ENCODE measurements around the gene SMAD5.

Gene SMAD5

GRCh38 chr5:136108180-136108611, 24.4 kb upstream of the SMAD5 start:
- no peaks in the 10 kb centered on the region for H3K27me3 ChIP-seq (ENCODE audit: insufficient read depth, poor library complexity, severe bottlenecking)
- no peak overlapping the region for H3K27ac ChIP-seq (ENCODE audit: poor library complexity, severe bottlenecking)
- H3K36me3 ChIP-seq (ENCODE audit: low read depth), result no peaks in the 10 kb centered on the region
- TF ChIP-seq CTCF (IDR thresholded peaks at IDR 0.05; ENCODE audit: poor library complexity, severe bottlenecking), result no peak
- no peaks in the 10 kb centered on the region for H3K9me3 ChIP-seq (ENCODE audit: severe bottlenecking)
- ATAC-seq (ENCODE audit: low read depth), result peak; percentile 72
- H3K4me3 ChIP-seq (ENCODE audit: severe bottlenecking), result no peak overlapping the region
- no peak for DNase-seq (ENCODE audit: low spot score)
- H3K4me1 ChIP-seq (ENCODE audit: insufficient read depth, poor library complexity, severe bottlenecking), result peaks cover 10% of the 10 kb centered on the region

- Histone ChIP-seq H3K27ac (ENCODE audit: poor library complexity, severe bottlenecking) (no peak overlapping the region), H3K4me1 (ENCODE audit: insufficient read depth, poor library complexity, severe bottlenecking) (peaks cover 10% of the 10 kb centered on the region), H3K27me3 (ENCODE audit: insufficient read depth, poor library complexity, severe bottlenecking) (no peaks in the 10 kb centered on the region), H3K36me3 (ENCODE audit: low read depth) (no peaks in the 10 kb centered on the region), H3K4me3 (ENCODE audit: severe bottlenecking) (no peak overlapping the region), H3K9me3 (ENCODE audit: severe bottlenecking) (no peaks in the 10 kb centered on the region)
- DNase-seq (ENCODE audit: low spot score), result no peak
- no peak for ATAC-seq (ENCODE audit: low read depth)
- no peak for TF ChIP-seq CTCF (IDR thresholded peaks at IDR 0.05; ENCODE audit: poor library complexity, severe bottlenecking)
Measured at GRCh38 chr5:136108766-136109165, 23.9 kb upstream of the SMAD5 start.

GRCh38 chr5:136109453-136110135, 23.1 kb upstream of the SMAD5 start:
- DNase-seq (ENCODE audit: low spot score) (no peak), ATAC-seq (ENCODE audit: low read depth) (no peak)
- no peak for TF ChIP-seq CTCF (IDR thresholded peaks at IDR 0.05; ENCODE audit: poor library complexity, severe bottlenecking)
- H3K27me3 ChIP-seq (ENCODE audit: insufficient read depth, poor library complexity, severe bottlenecking), result no peaks in the 10 kb centered on the region
- no peak overlapping the region for H3K4me3 ChIP-seq (ENCODE audit: severe bottlenecking)
- peaks cover 10% of the 10 kb centered on the region for H3K4me1 ChIP-seq (ENCODE audit: insufficient read depth, poor library complexity, severe bottlenecking)
- H3K27ac ChIP-seq (ENCODE audit: poor library complexity, severe bottlenecking), result no peak overlapping the region
- H3K36me3 ChIP-seq (ENCODE audit: low read depth), result no peaks in the 10 kb centered on the region
- H3K9me3 ChIP-seq (ENCODE audit: severe bottlenecking), result no peaks in the 10 kb centered on the region

- Histone ChIP-seq H3K4me3 (ENCODE audit: severe bottlenecking) (no peak overlapping the region), H3K27me3 (ENCODE audit: insufficient read depth, poor library complexity, severe bottlenecking) (no peaks in the 10 kb centered on the region), H3K4me1 (ENCODE audit: insufficient read depth, poor library complexity, severe bottlenecking) (peaks cover 2% of the 10 kb centered on the region), H3K36me3 (ENCODE audit: low read depth) (no peaks in the 10 kb centered on the region), H3K27ac (ENCODE audit: poor library complexity, severe bottlenecking) (no peak overlapping the region), H3K9me3 (ENCODE audit: severe bottlenecking) (no peaks in the 10 kb centered on the region)
- ATAC-seq (ENCODE audit: low read depth) (no peak), DNase-seq (ENCODE audit: low spot score) (no peak)
- no peak for TF ChIP-seq CTCF (IDR thresholded peaks at IDR 0.05; ENCODE audit: poor library complexity, severe bottlenecking)
Measured at GRCh38 chr5:136113606-136114005, 19.0 kb upstream of the SMAD5 start.

GRCh38 chr5:136114414-136115125, 18.1 kb upstream of the SMAD5 start:
- no peak for TF ChIP-seq CTCF (IDR thresholded peaks at IDR 0.05; ENCODE audit: poor library complexity, severe bottlenecking)
- ATAC-seq (ENCODE audit: low read depth) (no peak), DNase-seq (ENCODE audit: low spot score) (no peak)
- H3K27ac ChIP-seq (ENCODE audit: poor library complexity, severe bottlenecking), result no peak overlapping the region
- H3K4me1 ChIP-seq (ENCODE audit: insufficient read depth, poor library complexity, severe bottlenecking), result no peaks in the 10 kb centered on the region
- no peak overlapping the region for H3K4me3 ChIP-seq (ENCODE audit: severe bottlenecking)
- no peaks in the 10 kb centered on the region for H3K36me3 ChIP-seq (ENCODE audit: low read depth)
- H3K9me3 ChIP-seq (ENCODE audit: severe bottlenecking), result no peaks in the 10 kb centered on the region
- H3K27me3 ChIP-seq (ENCODE audit: insufficient read depth, poor library complexity, severe bottlenecking), result no peaks in the 10 kb centered on the region

Measured in RWPE2 (cell line).